NCI-H1694 (cell line): ENCODE measurements around the gene BCAS3.

Source experiments
- DNase-seq: peaks from one replicate; lab custom pipeline; 2025; lab: John Stamatoyannopoulos, UW

Gene BCAS3

GRCh38 chr17:61291451-61292285 is 614.0 kb downstream of the BCAS3 start:
- no peak for DNase-seq

- no peak for DNase-seq
Observed at GRCh38 chr17:61294286-61294685, 616.6 kb downstream of the BCAS3 start.

- no peak for DNase-seq
Observed at GRCh38 chr17:61294777-61295176, 617.1 kb downstream of the BCAS3 start.

- DNase-seq, result no peak
Observed at GRCh38 chr17:61296058-61296457, 618.4 kb downstream of the BCAS3 start.

- no peak for DNase-seq
Observed at GRCh38 chr17:61299517-61300513, 622.2 kb downstream of the BCAS3 start.

GRCh38 chr17:61302953-61303816 is 625.5 kb downstream of the BCAS3 start:
- DNase-seq, result no peak

GRCh38 chr17:61303817-61304096 is 626.1 kb downstream of the BCAS3 start:
- no peak for DNase-seq

- DNase-seq, result no peak
Observed at GRCh38 chr17:61305024-61305423, 627.4 kb downstream of the BCAS3 start.

GRCh38 chr17:61306003-61306402 is 628.4 kb downstream of the BCAS3 start:
- no peak for DNase-seq

- no peak for DNase-seq
Observed at GRCh38 chr17:61307905-61308886, 630.5 kb downstream of the BCAS3 start.

- no peak for DNase-seq
Observed at GRCh38 chr17:61309362-61310256, 632.0 kb downstream of the BCAS3 start.

- DNase-seq, result no peak
Observed at GRCh38 chr17:61310590-61310989, 632.9 kb downstream of the BCAS3 start.

- no peak for DNase-seq
Observed at GRCh38 chr17:61312406-61313295, 635.0 kb downstream of the BCAS3 start.

GRCh38 chr17:61313461-61314326 is 636.0 kb downstream of the BCAS3 start:
- DNase-seq, result no peak

- no peak for DNase-seq
Observed at GRCh38 chr17:61314368-61315078, 636.9 kb downstream of the BCAS3 start.

GRCh38 chr17:61316633-61317032 is 639.0 kb downstream of the BCAS3 start:
- DNase-seq, result no peak

GRCh38 chr17:61317779-61318178 is 640.1 kb downstream of the BCAS3 start:
- no peak for DNase-seq
